Stimulated activated CD8-positive, alpha-beta memory T cell treated with anti-CD3 and anti-CD28 coated beads, Interleukin-7, amount 100 ng/mL, for 4 hours (primary cell): Measurements from ENCODE around the gene NPIPA8.
"Not testable (repeated sequence)": the region's sequence is repeated elsewhere in the genome, so short reads cannot be mapped to it uniquely, and the experiment has no call there.

Source experiments
- DNase-seq, 2 donors: peaks; one replicate each; pipeline ENCODE4 v3.0.0-alpha.2; 2020; ENCODE audit warnings: low read depth in 2 of 2

Gene NPIPA8

DNA sequence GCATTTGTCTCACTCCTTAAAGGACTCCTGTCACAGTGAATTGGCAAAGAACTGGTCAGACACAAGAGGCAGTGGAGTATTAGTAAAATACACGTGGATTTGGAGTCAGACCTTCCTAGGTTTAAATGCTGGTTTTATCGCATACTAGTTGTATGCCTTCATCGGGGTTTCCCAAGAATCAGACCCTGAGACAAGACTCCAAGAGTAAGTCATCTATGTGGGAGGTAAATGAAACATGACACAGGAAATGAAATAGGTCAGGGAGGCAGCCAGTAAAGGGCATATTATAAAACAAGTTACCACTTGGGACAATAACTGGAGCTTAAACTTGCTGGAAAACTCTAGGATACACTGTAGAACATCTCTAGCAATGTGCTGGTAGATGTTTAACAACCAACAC is 59.8 kb downstream of the NPIPA8 start:
- not testable (repeated sequence) for DNase-seq

- DNase-seq: not testable (repeated sequence)
These were observed 66.4 kb downstream of the NPIPA8 start for GRCh38 chr16:18270171-18270570.
